NCI-H2196 treated with DMSO at 0.1 percent for 48 hours (cell line): ENCODE results near the gene PARD6A.
"Not testable (repeated sequence)": the region's sequence is repeated elsewhere in the genome, so short reads cannot be mapped to it uniquely, and the experiment has no call there.

Experiments
- DNase-seq: peaks from one replicate; lab custom pipeline; 2025; ENCODE audit not compliant: unreplicated experiment; lab: John Stamatoyannopoulos, UW

PARD6A gene

GRCh38 chr16:67685388-67686112 lies 24.8 kb downstream of the PARD6A start:
- DNase-seq, result no peak

DNA sequence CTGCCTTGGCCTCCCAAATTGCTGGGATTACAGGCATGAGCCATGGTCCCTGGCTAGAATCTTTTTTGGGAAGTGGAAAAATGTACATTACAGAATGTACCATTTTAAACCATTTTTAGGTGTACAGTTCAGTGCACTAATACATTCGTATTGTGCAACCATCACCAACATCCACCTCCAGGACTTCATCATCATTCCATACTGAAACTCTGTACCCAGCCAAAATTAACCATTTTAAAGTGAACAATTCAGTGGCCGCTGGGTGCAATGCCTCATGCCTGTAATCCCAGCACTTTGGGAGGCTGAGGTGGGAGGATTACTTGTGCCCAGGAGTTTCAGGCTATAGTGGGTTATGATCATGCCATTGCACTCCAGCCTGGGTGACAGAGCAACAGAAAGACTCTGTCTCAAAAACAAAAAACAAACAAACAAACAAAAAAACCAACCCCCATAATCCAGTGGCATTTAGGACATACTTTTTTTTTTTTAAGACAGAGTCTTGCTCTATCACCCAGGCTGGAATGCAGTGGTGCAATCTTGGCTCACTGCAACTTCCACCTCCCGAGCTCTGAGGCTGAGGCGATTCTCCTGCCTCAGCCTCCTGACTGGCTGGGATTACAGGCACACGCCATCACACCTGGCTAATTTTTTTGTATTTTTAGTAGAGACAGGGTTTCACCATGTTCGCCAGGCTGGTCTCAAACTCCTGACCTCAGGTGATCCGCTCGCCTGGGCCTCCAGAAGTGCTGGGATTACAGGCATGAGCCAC lies 32.9 kb downstream of the PARD6A start:
- not testable (repeated sequence) for DNase-seq

DNA sequence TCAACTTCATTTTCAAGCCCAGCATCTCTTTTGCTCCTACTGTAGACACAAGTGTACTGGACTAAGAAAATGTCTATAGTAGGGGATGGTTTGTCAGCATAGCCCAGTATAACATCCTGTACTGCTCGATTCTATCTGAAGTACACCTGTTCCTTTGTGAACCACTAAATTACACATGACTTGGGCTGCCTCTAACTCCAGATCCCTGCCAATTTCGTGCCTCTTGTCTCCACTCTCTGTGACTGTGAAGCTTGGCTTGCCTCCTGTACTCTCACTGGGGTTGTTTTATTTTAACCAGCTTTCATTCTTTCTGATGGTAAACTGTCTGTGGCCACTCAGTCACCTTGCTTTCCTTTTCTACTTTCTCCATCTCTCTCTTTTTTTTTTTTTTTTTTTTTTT lies 33.9 kb downstream of the PARD6A start:
- no peak for DNase-seq

DNA sequence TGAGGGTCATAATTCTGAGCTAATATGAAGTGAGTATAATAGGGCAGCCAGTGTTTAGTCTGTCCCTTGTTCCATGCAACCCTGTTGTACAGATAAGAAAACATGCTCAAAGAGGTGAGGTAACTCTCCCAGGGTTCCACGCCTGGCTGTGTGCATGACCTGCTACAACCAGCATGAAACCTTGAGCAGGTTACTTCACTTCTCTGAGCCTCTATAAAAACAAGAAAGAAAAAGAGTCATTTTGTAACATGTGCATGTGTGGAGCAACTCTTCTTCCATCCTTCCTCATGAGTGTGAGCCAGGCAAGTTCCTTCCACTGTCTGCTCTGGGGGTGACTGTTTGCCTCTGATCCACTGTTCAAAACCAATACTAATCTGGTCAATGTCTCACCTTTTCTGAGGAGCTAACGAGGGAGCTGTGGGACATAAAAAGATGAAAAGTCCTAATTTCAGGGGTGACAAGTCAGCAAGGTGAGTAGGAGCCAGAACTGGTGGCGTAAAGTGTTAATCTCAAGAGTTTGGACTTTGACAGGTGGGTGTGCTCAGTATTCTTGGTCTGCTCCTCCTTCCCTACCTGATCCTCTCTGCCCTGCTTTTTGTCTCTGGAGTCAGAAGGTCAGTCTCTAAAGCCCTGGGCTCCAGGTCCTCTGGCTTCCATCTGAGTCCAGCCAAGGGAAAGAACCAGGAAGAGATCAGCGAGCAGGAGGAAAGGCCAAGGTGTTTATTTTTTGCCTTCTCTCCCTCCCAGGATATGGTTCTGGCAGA lies 36.8 kb downstream of the PARD6A start:
- no peak for DNase-seq

DNA sequence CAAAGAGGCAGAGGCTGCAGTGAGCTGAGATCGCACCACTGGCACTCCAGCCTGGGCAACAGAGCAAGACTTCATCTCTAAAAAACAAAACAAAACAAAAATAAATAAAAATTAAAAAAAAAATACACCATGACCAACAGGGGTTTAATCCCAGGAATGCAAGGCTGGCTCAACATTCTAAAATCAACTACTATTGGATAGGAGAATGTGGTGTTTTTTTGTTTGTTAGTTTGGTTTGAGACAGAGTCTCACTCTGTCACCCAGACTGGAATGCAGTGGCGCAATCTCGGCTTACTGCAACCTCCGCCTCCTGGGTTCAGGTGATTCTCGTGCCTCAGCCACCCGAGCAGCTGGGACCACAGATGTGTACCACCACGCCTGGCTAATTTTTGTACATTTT lies 38.5 kb downstream of the PARD6A start:
- no peak for DNase-seq

DNA sequence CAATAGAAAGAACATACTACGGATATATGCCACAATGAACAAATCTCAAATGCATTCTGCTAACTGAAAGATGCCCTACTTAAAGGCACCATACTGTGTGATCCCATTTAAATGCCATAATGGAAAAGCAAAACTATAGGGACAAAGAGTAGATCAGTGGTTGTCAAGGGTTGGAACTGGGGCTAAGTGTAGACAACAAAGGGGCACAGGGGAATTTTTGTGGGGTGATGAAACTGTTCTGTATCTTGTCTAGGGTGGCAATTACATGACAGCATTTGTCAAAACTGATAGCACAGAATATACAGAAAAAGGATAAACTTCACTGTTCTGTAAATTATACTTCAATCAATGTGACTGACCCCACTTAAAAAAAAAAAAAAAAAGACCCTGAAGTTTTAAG lies 40.7 kb downstream of the PARD6A start:
- no peak for DNase-seq

GRCh38 chr16:67702130-67702529 lies 41.4 kb downstream of the PARD6A start:
- no peak for DNase-seq

DNA sequence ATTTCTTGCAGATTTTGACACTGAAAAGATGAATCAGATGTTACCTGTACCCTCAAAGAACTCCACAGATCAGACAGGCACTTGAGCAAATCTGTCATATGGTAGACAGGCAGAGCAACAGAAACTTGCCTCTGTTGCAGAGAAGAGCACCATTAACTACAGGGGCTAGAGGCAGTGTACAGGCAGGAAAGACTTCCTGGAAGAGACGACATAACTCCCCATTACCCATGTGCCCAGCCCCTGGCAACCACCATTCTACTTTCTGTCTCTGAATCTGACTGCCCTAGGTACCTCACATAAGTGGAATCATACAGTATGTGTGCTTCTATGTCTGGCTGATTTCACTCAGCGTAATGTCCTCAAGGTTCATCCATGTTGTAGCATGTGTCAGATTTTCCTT lies 42.9 kb downstream of the PARD6A start:
- no peak for DNase-seq

GRCh38 chr16:67704110-67704509 lies 43.4 kb downstream of the PARD6A start:
- no peak for DNase-seq

- DNase-seq, result no peak
These were observed 46.5 kb downstream of the PARD6A start for GRCh38 chr16:67707210-67707609.

DNA sequence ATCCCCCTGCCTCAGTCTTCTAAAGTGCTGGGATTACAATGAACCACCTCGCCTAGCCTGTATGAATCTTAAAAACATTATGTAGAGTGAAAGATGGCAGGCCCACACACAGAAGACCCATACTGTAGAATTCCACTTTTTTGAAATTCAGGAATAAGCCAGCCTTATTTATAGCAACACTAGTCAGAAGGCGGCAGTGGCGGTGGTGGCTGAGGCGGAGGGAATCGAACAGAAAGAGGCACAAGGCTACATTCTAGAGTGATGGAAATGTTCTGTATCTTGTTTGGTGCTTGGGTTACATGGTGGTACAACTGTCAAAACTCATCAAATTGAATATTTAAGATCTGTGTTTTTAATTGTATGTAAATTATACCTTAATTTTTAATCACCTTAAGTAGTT lies 47.0 kb downstream of the PARD6A start:
- no peak for DNase-seq

DNA sequence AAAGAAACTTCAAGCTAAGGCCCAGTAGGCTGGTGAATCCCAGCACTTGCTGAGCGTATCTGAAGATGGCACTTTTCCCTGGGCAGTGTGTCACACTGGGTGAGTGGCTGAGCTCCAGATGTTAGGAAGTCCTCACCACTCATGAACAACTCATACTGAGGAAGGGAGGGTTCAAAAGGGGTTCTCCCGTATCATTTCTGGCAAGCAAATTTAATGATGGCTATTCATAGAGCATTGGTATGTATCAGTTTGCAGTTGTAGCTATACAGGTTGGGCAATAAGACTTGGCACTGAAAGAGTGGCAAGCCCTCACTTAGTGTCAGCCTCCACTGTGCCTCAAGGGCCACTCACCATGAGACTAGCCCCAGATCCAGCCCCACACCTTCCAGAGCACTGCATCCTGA lies 47.6 kb downstream of the PARD6A start:
- DNase-seq, result no peak

DNA sequence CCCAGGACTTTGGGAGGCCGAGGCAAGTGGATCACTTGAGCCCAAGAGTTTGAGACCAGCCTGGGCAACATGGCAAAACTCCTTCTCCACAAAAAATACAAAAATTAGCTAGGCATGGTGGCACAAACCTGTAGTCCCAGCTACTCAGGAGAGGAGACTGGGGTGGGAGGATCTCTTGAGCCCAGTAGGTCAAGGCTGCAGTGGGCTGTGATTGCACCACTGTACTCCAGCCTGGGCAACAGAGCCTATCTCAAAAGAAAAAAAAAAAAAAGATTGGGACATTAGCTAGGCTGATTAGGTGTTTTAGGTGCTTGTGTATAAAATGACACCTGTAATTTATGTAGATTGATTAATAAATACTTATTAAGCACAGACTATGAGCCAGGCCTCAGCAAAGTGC lies 48.3 kb downstream of the PARD6A start:
- DNase-seq, result no peak

DNA sequence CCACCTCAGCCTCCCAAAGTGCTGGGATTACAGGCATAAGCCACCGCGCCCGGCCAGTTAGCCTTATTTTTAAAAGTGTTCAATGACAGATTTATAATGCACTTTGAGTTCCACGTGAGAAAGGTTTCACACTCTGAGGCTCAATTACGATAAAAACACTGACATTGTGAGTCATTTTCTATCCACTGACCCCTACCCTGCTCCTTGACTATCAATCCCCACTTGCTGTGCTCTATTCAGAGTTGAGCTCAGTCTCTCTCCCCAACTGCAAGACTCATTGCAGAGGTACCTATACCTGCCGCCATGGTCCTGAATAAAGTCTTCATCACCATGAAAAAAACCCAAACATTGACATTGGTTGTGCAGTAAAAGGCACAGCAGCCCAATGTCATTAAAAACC lies 49.8 kb downstream of the PARD6A start:
- DNase-seq, result no peak
